ENCODE measurements around the gene KCNH2.

- TF ChIP-seq TAF1 (IDR thresholded peaks at IDR 0.05; ENCODE audit: borderline replicate concordance, insufficient read depth, low read length), result no peak
- TF ChIP-seq, protein P1, sequence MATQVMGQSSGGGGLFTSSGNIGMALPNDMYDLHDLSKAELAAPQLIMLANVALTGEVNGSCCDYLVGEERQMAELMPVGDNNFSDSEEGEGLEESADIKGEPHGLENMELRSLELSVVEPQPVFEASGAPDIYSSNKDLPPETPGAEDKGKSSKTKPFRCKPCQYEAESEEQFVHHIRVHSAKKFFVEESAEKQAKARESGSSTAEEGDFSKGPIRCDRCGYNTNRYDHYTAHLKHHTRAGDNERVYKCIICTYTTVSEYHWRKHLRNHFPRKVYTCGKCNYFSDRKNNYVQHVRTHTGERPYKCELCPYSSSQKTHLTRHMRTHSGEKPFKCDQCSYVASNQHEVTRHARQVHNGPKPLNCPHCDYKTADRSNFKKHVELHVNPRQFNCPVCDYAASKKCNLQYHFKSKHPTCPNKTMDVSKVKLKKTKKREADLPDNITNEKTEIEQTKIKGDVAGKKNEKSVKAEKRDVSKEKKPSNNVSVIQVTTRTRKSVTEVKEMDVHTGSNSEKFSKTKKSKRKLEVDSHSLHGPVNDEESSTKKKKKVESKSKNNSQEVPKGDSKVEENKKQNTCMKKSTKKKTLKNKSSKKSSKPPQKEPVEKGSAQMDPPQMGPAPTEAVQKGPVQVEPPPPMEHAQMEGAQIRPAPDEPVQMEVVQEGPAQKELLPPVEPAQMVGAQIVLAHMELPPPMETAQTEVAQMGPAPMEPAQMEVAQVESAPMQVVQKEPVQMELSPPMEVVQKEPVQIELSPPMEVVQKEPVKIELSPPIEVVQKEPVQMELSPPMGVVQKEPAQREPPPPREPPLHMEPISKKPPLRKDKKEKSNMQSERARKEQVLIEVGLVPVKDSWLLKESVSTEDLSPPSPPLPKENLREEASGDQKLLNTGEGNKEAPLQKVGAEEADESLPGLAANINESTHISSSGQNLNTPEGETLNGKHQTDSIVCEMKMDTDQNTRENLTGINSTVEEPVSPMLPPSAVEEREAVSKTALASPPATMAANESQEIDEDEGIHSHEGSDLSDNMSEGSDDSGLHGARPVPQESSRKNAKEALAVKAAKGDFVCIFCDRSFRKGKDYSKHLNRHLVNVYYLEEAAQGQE (IDR thresholded peaks at IDR 0.05; ENCODE audit: insufficient read depth in 1 of 2, low read depth in 2 of 2, low read length in 2 of 2), result no peak
- TF ChIP-seq POLR2AphosphoS5 (IDR thresholded peaks at IDR 0.05; ENCODE audit: low read depth, low read length), result no peak
- no peak for TF ChIP-seq SIN3A (IDR thresholded peaks at IDR 0.05; ENCODE audit: borderline replicate concordance, insufficient read depth, low read length)
- no peak for TF ChIP-seq FOXP2 (optimal IDR thresholded peaks at IDR 0.05; ENCODE audit: borderline replicate concordance, extremely low read depth, extremely low read length, insufficient read depth)
Measured at GRCh38 chr7:150969475-150969874, 8.6 kb downstream of the KCNH2 start.
